ENCODE results near the gene MRPL14.

- TF ChIP-seq CREB5 (CRISPR knock-in tag; IDR thresholded peaks at IDR 0.05; ENCODE audit: low read depth): no peak
- no peak for TF ChIP-seq ESRRG (CRISPR knock-in tag; IDR thresholded peaks at IDR 0.05)
- no peak for TF ChIP-seq SNAI2 (CRISPR knock-in tag; IDR thresholded peaks at IDR 0.05)
- TF ChIP-seq BACH2 (CRISPR knock-in tag; IDR thresholded peaks at IDR 0.05; ENCODE audit: borderline replicate concordance): no peak
Measured at GRCh38 chr6:44161997-44162338, 34.7 kb upstream of the MRPL14 start.
